ENCODE data around the gene MLF1. TPM values are rescaled to one million over a fixed set of nuclear protein-coding genes. Genes with fewer than 3 reads are reported as not detected.

Gene MLF1
- total RNA-seq, result 6.1 and 6.6 TPM in 2 replicates

GRCh38 chr3:158570999-158571702, at the start of gene MLF1:
Gene MLF1, plus strand, starts transcription at chr3:158571194. Its CDS starts 107 bp downstream, at chr3:158571301.

GRCh38 chr3:158644345-158644908, 73.4 kb downstream of the MLF1 start, which contains the start of gene GFM1:
Gene GFM1, plus strand, starts transcription at chr3:158644527. Its CDS starts 108 bp downstream, at chr3:158644635.

Other genes starting within 250 kb of the MLF1 start
- 30.3 and 34.1 TPM in 2 replicates for gene GFM1, start 73.3 kb downstream of the MLF1 start, total RNA-seq
- 75.5 and 81.5 TPM in 2 replicates for gene LXN, start 101.5 kb downstream of the MLF1 start, total RNA-seq
- 23.5 and 36.8 TPM in 2 replicates for gene RARRES1, start 161.3 kb downstream of the MLF1 start, total RNA-seq
- gene MFSD1, start 230.9 kb downstream of the MLF1 start, total RNA-seq, result 32.7 and 37.0 TPM in 2 replicates